ENCODE data around the gene HJV.

HJV gene

DNA sequence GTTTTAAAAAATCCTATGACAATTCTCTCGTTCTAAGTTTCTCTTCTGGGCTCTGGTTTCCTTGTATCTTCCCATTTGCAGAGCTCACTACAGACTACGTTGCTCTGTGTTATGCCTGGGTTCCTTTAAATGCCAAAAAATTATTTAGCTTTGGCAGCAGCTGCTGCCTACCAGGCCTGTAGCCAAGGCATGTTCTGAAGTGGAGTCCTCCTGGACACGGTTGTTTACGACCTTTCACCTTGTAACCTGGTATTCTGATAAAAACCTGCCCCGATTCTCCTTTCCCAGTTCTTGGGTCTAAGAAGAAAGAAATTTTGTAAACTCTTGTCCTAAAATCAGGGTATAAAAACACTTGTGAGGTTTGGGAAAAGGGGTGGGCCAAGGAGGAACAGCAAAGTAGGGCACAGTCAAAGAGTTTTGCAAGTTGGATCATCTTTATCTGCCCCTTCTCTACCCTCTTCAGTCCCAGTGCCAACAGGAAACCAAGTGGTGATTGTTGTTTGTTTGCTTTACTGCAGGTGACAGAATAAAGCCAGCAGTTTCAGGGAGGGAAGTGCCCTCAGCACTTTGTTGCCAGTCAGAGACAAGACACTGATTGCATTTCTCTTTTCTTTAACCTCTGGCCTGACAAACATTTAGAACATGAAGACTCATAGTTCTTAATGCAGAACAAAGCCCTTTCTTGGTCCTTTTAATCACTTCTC is 22.1 kb downstream of the HJV start:
- no peak for DNase-seq (ENCODE audit: low spot score)
- TF ChIP-seq, protein P1, sequence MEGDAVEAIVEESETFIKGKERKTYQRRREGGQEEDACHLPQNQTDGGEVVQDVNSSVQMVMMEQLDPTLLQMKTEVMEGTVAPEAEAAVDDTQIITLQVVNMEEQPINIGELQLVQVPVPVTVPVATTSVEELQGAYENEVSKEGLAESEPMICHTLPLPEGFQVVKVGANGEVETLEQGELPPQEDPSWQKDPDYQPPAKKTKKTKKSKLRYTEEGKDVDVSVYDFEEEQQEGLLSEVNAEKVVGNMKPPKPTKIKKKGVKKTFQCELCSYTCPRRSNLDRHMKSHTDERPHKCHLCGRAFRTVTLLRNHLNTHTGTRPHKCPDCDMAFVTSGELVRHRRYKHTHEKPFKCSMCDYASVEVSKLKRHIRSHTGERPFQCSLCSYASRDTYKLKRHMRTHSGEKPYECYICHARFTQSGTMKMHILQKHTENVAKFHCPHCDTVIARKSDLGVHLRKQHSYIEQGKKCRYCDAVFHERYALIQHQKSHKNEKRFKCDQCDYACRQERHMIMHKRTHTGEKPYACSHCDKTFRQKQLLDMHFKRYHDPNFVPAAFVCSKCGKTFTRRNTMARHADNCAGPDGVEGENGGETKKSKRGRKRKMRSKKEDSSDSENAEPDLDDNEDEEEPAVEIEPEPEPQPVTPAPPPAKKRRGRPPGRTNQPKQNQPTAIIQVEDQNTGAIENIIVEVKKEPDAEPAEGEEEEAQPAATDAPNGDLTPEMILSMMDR (IDR thresholded peaks at IDR 0.05; ENCODE audit: extremely low read depth, missing control alignments): no peak

DNA sequence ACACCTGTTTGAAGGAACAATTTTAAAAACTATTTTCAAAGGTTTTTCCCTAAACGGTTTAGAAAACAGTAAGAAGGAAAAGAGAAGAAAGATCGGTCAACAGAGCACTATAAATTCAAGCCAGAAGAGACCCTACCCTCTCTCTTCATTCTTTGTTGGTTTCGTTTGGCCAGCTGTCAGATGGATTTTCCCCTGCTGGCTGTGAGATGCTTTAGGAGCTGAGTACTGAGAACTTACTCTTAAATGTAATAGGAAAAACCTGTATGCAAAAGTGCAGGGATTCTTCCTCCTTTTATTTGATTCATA is 23.9 kb downstream of the HJV start:
- TF ChIP-seq, protein P1 (IDR thresholded peaks at IDR 0.05; ENCODE audit: extremely low read depth, missing control alignments): no peak
- no peak for DNase-seq (ENCODE audit: low spot score)

DNA sequence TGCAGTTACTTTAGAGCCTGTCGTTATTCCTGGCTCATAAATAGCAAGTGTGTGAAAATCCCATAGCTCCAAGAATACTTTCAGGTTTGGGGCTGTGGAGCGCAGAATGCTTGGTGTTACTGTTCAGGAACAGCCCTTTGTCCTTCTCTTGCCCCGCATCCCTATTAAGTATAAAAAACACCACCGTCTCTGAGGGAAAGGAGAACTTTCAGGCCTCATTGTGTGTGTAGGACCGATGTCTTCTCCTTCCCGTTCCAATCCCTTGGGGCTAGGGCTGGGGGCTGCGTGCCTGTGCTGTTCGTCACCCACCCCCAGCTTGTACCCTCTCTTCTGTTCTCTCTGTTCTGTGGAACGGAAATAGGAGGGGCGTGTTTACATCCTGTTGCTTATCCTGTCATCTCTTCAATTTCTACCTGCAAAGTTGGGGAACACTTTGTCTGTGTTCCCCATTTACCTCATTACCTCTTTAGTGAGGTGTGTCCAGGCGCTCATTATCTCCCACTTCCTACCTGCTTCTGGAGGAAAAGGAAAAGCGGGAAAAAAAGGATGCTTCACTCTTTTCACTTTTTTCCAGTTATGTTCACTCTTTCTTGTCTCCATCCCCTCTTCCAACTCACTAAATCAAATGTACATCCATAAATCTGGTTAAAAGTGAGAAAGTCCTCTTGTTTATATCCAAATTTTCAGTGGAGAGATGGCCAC is 24.4 kb downstream of the HJV start:
- TF ChIP-seq, protein P1 (IDR thresholded peaks at IDR 0.05; ENCODE audit: extremely low read depth, missing control alignments): no peak
- DNase-seq (ENCODE audit: low spot score): peak; percentile 40

DNA sequence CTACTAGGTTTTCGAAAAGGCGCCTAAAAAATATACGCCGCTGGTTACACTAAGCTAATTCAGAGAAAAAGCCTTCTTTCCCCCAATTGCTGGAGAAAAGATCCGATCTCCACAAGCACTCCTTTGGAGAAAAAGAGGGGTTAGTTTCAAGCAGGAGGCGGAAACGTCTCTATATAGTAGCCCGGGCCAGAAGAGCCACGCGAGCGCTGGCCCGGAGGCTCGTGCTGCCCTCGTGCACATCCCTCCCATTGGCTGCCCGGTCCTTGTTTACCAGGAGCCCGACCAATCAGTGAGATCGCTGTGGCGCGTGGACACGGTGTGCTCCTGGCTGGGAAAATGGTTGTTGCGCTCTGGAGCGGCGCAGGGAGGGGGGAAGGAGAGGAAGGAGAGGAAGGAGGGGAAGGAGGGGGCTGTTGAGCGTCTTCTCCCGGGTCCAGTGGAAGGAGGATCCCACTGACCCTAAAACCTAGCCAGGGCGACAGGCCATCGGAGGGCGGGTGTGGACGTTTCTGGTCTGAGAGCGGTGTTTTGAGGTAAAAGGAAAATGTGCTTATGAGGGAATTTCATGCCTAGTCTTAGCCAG is 25.0 kb downstream of the HJV start, which contains the start of gene TXNIP:
TXNIP (minus strand) TSS at position 147 of the 583 bp plus-strand sequence. CDS start 313 bp downstream, outside the sequence.
- TF ChIP-seq, protein P1 (IDR thresholded peaks at IDR 0.05; ENCODE audit: extremely low read depth, missing control alignments): no peak
- DNase-seq (ENCODE audit: low spot score): peak; percentile 93

DNA sequence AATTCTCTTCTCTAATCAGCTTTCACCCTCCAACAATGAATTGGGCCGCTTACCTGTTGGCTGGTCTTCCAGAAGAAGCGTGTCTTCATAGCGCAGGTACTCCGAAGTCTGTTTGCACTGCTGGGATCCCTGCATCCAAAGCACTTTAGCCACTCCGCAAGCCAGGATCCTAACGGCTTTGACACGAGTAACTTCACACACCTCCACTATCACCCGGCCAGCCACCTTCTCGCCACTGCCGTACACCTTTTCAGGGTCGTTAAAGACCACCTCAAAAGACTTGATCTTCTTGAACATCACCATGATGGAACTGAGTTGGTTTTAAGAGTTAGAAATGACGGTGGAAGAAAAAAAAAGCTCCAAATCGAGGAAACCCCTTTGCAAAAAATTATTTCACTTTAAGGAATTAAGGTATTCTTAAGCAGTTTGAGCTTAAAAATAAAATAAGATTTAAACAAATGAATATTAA is 25.5 kb downstream of the HJV start:
- TF ChIP-seq, protein P1 (IDR thresholded peaks at IDR 0.05; ENCODE audit: extremely low read depth, missing control alignments): no peak
- DNase-seq (ENCODE audit: low spot score): no peak

DNA sequence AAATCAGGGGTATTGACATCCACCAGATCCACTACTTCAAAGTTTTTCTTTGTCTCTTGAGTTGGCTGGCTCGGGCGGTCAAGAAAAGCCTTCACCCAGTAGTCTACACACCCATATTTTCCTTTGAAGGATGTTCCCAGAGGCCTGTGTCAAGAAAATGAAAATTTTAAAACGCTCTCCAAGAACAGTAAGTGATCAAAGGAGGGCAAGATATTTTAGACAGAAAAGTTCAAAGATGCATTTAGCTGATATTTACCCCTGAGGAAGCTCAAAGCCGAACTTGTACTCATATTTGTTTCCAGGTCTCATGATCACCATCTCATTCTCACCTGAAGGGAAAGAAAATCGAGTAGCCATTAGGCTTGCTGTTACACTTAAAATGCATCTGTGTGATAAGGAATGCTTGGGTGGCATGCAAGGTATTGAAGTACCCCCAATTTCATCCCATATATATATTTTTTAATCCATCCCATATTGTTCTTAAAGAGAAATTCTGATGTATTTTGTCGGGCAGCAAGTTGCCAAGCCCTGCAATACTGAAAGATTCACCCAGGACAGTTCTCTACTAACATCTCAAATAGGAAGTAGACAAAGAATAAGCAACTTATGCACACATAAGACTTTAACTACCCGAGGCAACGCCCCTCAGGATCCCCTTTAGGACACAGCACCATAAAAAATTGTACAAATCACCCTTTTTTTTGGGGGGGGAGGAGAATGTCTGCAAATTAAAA is 26.2 kb downstream of the HJV start:
- no peak for DNase-seq (ENCODE audit: low spot score)
- TF ChIP-seq, protein P1 (IDR thresholded peaks at IDR 0.05; ENCODE audit: extremely low read depth, missing control alignments): no peak

All from GM20000 (cell line).